MM.1S (cell line): ENCODE measurements around the gene NRG3.

Experiments used
- DNase-seq: peaks from one replicate; pipeline ENCODE4 v3.0.0-alpha.2; 2015
- H2AFZ ChIP-seq: fragments of 300-600 bp; sonication (generic); 2 replicates; pipeline ENCODE4 v1.6.0; 2016; ENCODE audit warnings: antibody characterized with exemption, low read length
- H3F3A ChIP-seq: fragments of 300-600 bp; sonication (generic); 2 replicates; pipeline ENCODE4 v1.6.1; 2016; ENCODE audit warnings: mild to moderate bottlenecking, antibody characterized with exemption, low read length, moderate library complexity, mixed read lengths; ENCODE audit not compliant: insufficient read depth
- H3K27ac ChIP-seq: fragments of 300-600 bp; sonication (generic); 2 replicates; pipeline ENCODE4 v1.5.1; 2016; ENCODE audit warnings: mild to moderate bottlenecking, low read length
- H3K27me3 ChIP-seq: fragments of 300-600 bp; sonication (generic); replicated peaks from 2 replicates; pipeline ENCODE4 v1.6.0; 2016; ENCODE audit warnings: low read length; ENCODE audit not compliant: insufficient read depth
- H3K36me3 ChIP-seq: fragments of 300-600 bp; sonication (generic); replicated peaks from 2 replicates; pipeline ENCODE4 v1.6.1; 2016; ENCODE audit warnings: mild to moderate bottlenecking, low read length, mixed read lengths; ENCODE audit not compliant: insufficient read depth
- H3K4me1 ChIP-seq: fragments of 300-600 bp; sonication (generic); 2 replicates; pipeline ENCODE4 v1.6.1; 2016; ENCODE audit warnings: low read length, mixed read lengths
- H3K4me2 ChIP-seq: fragments of 300-600 bp; sonication (generic); 2 replicates; pipeline ENCODE4 v1.6.0; 2016; ENCODE audit warnings: low read depth, low read length
- H3K4me3 ChIP-seq: fragments of 300-600 bp; sonication (generic); 2 replicates; pipeline ENCODE4 v1.5.1; 2016; ENCODE audit warnings: low read length, mixed read lengths
- H3K79me2 ChIP-seq: fragments of 300-600 bp; sonication (generic); 2 replicates; pipeline ENCODE4 v1.6.1; 2016; ENCODE audit warnings: mixed run types, low read length, mixed read lengths
- H3K9ac ChIP-seq: fragments of 300-600 bp; sonication (generic); 2 replicates; pipeline ENCODE4 v1.6.1; 2016; ENCODE audit warnings: low read length, mixed read lengths
- H3K9me2 ChIP-seq: fragments of 300-600 bp; sonication (generic); replicated peaks from 2 replicates; pipeline ENCODE4 v1.6.1; 2016; ENCODE audit warnings: mild to moderate bottlenecking, low read length, mixed read lengths; ENCODE audit not compliant: insufficient read depth
- H3K9me3 ChIP-seq: fragments of 300-600 bp; sonication (generic); replicated peaks from 2 replicates; pipeline ENCODE4 v1.6.1; 2016; ENCODE audit warnings: mild to moderate bottlenecking, low read length, mixed read lengths; ENCODE audit not compliant: insufficient read depth
- H4K20me1 ChIP-seq: fragments of 300-600 bp; sonication (generic); 2 replicates; pipeline ENCODE4 v1.6.1; 2016; ENCODE audit warnings: mild to moderate bottlenecking, low read length, moderate library complexity, mixed read lengths; ENCODE audit not compliant: insufficient read depth
- EZH2 ChIP-seq: fragments of 300-600 bp; sonication (generic); optimal IDR thresholded peaks from 2 replicates; pipeline ENCODE3; 2017; ENCODE audit warnings: low read depth, mild to moderate bottlenecking, antibody characterized with exemption, low read length, mixed read lengths
- EZH2phosphoT487 ChIP-seq: fragments of 300-600 bp; sonication (generic); IDR thresholded peaks from 2 replicates; pipeline ENCODE4 v1.6.1; 2018; ENCODE audit warnings: antibody characterized with exemption, low read length
- TF ChIP-seq, protein P1 (sequence below): fragments of 300-600 bp; sonication (generic); IDR thresholded peaks from 2 replicates; pipeline ENCODE4 v1.5.1; 2016; ENCODE audit warnings: antibody characterized with exemption, low read length, mixed read lengths

Gene NRG3

DNA sequence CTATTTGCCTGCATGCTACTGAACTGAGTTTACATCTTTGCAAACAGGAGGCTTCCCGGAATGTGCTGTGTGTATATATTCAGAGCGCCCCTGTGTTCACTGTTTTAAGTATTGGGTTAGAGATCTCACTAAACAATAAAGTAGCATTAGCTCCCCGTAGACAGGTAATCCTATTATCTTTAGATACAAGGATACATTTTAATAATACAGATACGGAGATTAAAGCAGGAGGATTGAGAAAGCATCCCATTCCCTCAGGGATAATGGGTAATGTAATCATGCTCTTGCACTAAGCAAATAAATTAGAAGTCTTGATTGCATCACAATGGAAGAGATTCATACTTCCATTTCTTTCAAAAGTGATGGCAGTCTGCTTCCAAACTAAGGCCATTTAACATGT lies 809.0 kb downstream of the NRG3 start:
- H3K36me3 ChIP-seq = no peaks in the 10 kb centered on the region
- no peak overlapping the region for H2AFZ ChIP-seq
- no peak overlapping the region for H3K27ac ChIP-seq
- no peaks in the 10 kb centered on the region for H3K27me3 ChIP-seq
- no peak overlapping the region for H3K4me2 ChIP-seq
- H3K9me3 ChIP-seq = no peaks in the 10 kb centered on the region
- H4K20me1 ChIP-seq = no peaks in the 10 kb centered on the region
- no peak overlapping the region for H3K9ac ChIP-seq
- no peaks in the 10 kb centered on the region for H3F3A ChIP-seq
- no peaks in the 10 kb centered on the region for H3K79me2 ChIP-seq
- H3K9me2 ChIP-seq = no peaks in the 10 kb centered on the region
- TF ChIP-seq EZH2 = no peak
- TF ChIP-seq, protein P1, sequence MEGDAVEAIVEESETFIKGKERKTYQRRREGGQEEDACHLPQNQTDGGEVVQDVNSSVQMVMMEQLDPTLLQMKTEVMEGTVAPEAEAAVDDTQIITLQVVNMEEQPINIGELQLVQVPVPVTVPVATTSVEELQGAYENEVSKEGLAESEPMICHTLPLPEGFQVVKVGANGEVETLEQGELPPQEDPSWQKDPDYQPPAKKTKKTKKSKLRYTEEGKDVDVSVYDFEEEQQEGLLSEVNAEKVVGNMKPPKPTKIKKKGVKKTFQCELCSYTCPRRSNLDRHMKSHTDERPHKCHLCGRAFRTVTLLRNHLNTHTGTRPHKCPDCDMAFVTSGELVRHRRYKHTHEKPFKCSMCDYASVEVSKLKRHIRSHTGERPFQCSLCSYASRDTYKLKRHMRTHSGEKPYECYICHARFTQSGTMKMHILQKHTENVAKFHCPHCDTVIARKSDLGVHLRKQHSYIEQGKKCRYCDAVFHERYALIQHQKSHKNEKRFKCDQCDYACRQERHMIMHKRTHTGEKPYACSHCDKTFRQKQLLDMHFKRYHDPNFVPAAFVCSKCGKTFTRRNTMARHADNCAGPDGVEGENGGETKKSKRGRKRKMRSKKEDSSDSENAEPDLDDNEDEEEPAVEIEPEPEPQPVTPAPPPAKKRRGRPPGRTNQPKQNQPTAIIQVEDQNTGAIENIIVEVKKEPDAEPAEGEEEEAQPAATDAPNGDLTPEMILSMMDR = no peak
- TF ChIP-seq EZH2phosphoT487 = no peak
- DNase-seq = no peak
- no peak overlapping the region for H3K4me3 ChIP-seq
- no peaks in the 10 kb centered on the region for H3K4me1 ChIP-seq

DNA sequence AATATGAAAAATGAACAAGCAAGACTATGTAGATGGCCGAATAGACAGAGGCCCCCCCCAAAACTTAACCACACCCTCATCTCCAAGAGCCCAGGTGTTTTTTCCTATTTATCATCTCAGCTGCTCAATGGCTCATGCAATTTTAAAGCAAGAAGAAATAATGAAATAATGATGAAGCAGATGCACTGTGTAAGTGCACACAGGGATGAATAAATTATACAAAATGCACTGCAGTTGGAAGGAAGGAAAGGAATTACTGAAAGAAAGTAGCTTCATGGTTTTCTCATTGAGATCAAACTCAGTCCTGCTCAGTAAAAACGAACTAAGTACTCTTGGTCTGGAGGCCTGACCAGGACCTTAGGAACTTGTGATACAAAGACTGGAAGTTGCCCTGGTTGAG lies 810.1 kb downstream of the NRG3 start:
- Histone ChIP-seq H3K9me3 (no peaks in the 10 kb centered on the region), H3K27me3 (no peaks in the 10 kb centered on the region), H3K9ac (no peak overlapping the region), H3F3A (no peaks in the 10 kb centered on the region), H4K20me1 (no peaks in the 10 kb centered on the region), H3K79me2 (no peaks in the 10 kb centered on the region), H3K27ac (no peak overlapping the region), H3K36me3 (no peaks in the 10 kb centered on the region), H3K4me1 (no peaks in the 10 kb centered on the region), H2AFZ (no peak overlapping the region), H3K4me2 (no peak overlapping the region), H3K4me3 (no peak overlapping the region), H3K9me2 (no peaks in the 10 kb centered on the region)
- TF ChIP-seq EZH2 (no peak), EZH2phosphoT487 (no peak)
- TF ChIP-seq, protein P1 = no peak
- DNase-seq = no peak

- no peak overlapping the region for H3K4me3 ChIP-seq
- no peaks in the 10 kb centered on the region for H3F3A ChIP-seq
- H3K4me1 ChIP-seq = no peaks in the 10 kb centered on the region
- no peak overlapping the region for H3K4me2 ChIP-seq
- H3K27me3 ChIP-seq = no peaks in the 10 kb centered on the region
- DNase-seq = no peak
- H3K9me3 ChIP-seq = no peaks in the 10 kb centered on the region
- no peaks in the 10 kb centered on the region for H4K20me1 ChIP-seq
- no peak overlapping the region for H3K27ac ChIP-seq
- H3K9ac ChIP-seq = no peak overlapping the region
- H3K36me3 ChIP-seq = no peaks in the 10 kb centered on the region
- TF ChIP-seq, protein P1 = no peak
- TF ChIP-seq EZH2phosphoT487 = no peak
- TF ChIP-seq EZH2 = no peak
- no peak overlapping the region for H2AFZ ChIP-seq
- H3K9me2 ChIP-seq = no peaks in the 10 kb centered on the region
- H3K79me2 ChIP-seq = no peaks in the 10 kb centered on the region
Measured at GRCh38 chr10:82691211-82691610, 816.2 kb downstream of the NRG3 start.
